Fibroblast of skin of abdomen (primary cell): ENCODE results near the gene UTS2. TPM values are rescaled to one million over a fixed set of nuclear protein-coding genes. Genes with fewer than 3 reads are reported as not detected.

ENCODE experiments used
- DNase-seq: peaks from one replicate; pipeline ENCODE4 v3.0.0-alpha.2; 2013
- polyA plus RNA-seq, 2 experiments: library from polyadenylated mRNA; unstranded; fragments of 120-200 nt; gene quantifications; one replicate each; pipeline ENCODE4 v1.2.1, GENCODE V29; 2013; ENCODE audit not compliant: insufficient read length in 2 of 2

Gene UTS2, protein sequence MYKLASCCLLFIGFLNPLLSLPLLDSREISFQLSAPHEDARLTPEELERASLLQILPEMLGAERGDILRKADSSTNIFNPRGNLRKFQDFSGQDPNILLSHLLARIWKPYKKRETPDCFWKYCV
- not detected for polyA plus RNA-seq (2013, experiment 1 of 2; ENCODE audit: insufficient read length)
- not detected for polyA plus RNA-seq (2013, experiment 2 of 2; ENCODE audit: insufficient read length)

- no peak for DNase-seq
Observed at GRCh38 chr1:7852804-7853683, at the start of gene UTS2. Gene UTS2, minus strand, starts transcription at chr1:7853065. Its CDS starts 62 bp downstream, at chr1:7853003.

DNA sequence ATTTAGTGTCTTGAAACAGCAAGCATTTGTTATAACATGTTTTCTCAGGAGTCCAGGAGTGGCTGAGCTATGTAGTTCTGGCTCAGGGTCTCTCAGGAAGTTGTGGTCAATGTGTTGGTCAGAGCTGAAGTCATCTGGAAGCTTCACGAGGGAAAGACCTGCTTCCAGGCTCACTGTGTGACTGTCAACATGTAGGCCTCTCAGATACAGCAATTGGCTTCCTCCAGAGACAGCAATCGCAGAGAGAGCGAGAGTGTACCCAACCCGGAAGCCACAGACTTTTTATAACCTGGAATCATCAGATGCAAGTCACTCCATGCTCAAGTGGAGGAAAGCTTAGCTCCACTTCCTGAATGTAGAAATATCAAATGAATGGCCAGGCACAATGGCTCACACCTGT, 46.9 kb upstream of the UTS2 start:
- DNase-seq = no peak

DNA sequence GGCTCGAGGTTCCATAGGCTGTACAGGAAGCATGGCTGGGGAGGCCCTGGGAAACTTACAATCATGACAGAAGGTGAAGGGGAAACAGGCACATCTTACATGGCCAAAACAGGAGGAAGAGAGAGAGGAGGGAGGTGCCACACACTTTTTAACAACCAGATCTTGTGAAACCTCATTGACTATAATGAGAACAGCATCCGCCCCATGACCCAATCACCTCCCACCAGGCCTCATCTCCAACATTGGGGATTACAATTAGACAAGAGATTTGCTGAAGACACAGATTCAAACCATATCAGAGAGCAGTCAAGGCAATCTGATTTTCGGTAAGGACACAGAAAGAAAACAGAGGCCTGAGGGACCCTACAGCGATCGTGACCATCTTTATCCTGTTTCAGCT, 46.1 kb upstream of the UTS2 start:
- no peak for DNase-seq

DNA sequence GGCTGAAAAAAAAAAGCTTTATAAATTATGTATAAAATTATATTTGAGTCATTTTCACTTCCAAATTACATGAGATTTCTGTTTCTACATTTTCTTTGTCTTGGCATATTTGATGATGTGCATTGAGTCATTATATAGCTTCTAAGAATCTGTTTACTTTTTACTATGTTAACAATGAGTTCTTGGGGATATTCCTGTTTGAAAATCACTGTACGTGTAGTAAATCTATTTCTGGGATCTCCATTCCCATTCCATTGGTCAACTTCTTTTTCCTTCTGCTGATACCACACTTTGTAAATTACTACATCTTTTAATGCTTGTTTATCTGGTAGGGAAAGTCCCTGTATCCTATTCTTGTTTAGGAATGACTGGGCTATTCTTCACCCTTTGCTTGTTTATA, 44.1 kb upstream of the UTS2 start:
- DNase-seq = no peak

DNA sequence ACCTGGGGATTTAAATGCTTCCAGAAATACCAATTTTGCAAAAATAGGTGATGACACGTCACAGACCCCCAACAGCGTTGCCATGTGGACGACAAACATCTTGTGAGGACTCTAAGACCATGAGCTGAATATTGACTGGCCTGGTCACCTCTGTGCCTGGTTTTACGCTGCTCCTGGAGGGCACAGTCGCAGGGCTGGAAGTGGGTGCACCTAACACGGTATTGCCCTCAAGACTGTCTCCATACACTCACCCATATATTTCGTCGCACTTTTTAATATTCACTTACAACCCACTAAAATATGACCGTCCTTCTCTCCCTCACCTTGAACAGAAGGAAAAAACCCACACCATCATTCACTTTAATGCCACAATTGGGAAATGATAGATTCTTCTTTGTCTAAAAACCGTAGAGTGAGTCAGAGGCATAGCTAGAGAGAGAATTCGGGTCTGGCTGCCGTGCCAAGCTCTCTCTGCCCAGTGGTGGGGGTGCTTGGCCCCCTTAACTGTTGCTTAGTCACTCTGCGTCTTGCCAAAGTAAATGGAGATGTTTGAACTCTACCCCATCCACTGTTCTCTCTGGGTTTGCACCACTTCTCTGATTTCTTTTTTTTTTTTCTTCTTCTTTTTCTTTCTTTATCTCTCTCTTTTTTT, 40.8 kb upstream of the UTS2 start:
- peak; percentile 61 for DNase-seq

GRCh38 chr1:7891804-7892203, 38.9 kb upstream of the UTS2 start:
- DNase-seq = no peak

GRCh38 chr1:7890853-7891252, 38.0 kb upstream of the UTS2 start:
- no peak for DNase-seq

DNA sequence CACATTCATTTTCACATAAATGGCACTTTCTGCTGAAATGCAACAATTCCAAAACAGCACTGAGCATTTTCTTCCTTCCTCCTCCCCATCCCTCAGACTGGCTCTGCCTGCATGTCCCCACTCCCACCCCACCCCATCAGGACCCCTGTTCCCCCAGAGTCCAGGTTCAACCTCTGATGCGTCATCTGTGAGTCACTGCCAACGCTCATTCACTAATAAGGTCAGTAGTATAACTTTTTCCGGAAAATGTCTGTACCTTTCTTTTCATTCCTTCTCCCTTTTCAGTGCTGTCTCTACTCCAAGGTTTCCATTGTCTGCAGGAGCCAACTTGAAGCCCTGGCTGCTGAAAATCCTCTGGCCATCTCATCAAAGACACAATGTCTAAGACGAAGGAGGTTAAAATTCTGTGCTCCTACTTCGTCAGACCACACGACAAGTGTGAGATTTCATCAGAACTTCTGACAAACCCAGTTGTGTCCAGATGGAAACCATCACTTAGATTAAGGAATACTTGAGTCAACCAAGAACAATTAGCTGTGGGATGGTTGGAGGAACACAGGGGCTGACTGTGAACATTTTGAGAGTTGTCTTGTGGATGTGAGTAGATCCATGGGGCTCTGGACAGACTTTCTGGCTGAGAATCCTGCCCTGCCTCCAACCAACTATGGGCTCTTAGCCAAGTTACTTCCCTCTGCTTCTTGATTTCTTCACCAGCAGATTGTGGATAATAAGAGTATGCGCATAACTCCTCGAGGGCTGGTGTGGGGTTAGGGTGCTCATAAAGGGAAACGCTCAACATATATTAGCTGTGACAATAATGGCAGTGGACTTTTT, 35.6 kb upstream of the UTS2 start:
- DNase-seq = peak; percentile 41

DNA sequence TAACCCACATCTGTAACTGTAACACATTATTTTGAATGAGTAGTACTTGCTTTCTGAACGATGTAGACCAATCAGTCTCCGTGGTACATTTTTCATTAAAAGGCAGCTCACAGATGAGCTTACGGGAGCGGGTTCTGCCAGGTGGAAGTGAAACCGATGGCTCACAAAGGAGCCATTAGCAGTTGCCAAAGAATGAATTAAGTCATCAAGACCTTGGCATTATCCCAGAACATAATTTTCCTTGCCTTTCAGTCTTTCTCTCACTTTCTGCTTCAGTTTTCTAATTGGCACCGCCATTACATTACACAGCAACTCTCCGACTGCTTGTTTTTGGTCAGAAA, 33.5 kb upstream of the UTS2 start:
- DNase-seq = no peak

GRCh38 chr1:7885513-7886404, 32.9 kb upstream of the UTS2 start:
- no peak for DNase-seq

DNA sequence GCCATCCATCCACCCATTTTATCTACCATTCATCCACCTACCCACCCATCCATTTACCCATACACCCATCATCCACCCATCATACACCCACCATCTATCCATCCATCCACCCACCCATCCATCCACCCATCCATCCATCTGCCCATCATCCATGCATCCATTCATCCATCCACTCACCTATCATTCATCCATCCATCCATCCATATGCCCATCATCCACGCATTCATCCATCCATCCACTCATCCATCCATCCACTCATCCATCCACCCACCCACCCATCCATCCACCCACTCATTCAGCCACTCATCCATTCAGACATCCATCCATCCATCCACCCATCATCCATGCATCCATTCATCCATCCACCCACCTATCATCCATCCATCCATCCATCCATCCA, 31.9 kb upstream of the UTS2 start:
- no peak for DNase-seq

DNA sequence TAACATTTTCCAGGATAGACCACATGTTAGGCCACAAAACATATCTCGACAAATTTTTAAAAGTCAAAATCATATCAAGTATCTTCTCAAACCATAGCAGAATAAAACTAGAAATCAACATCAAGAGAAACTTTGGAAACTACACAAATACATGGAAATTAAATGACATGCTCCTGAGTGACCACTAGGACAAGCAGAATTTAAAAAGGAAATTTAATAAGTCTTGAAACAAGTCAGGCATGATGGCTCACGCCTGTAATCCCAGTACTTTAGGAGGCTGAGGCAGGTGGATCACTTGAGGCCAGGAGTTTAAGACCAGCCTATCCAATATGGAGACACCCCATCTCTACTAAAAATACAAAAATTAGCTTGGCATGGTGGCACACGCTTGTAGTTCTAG, 26.4 kb upstream of the UTS2 start:
- DNase-seq = no peak

DNA sequence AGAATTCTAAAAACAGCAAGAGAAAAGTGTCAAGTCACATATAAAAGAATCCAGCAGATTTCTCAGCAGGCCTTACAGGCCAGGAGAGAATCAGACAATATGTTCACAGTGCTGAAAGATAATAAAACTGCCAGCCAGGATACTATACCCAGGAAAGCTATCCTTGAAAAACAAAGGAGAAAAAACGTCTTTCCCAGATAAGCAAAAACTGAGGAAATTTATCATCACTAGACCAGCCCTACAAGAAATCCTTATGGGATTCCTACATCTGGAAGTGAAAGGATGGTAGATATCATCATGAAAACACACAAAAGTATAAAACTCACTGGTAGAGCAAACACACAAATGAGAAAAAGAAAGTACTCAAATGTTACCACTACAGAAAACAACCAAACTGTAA, 25.2 kb upstream of the UTS2 start:
- no peak for DNase-seq

DNA sequence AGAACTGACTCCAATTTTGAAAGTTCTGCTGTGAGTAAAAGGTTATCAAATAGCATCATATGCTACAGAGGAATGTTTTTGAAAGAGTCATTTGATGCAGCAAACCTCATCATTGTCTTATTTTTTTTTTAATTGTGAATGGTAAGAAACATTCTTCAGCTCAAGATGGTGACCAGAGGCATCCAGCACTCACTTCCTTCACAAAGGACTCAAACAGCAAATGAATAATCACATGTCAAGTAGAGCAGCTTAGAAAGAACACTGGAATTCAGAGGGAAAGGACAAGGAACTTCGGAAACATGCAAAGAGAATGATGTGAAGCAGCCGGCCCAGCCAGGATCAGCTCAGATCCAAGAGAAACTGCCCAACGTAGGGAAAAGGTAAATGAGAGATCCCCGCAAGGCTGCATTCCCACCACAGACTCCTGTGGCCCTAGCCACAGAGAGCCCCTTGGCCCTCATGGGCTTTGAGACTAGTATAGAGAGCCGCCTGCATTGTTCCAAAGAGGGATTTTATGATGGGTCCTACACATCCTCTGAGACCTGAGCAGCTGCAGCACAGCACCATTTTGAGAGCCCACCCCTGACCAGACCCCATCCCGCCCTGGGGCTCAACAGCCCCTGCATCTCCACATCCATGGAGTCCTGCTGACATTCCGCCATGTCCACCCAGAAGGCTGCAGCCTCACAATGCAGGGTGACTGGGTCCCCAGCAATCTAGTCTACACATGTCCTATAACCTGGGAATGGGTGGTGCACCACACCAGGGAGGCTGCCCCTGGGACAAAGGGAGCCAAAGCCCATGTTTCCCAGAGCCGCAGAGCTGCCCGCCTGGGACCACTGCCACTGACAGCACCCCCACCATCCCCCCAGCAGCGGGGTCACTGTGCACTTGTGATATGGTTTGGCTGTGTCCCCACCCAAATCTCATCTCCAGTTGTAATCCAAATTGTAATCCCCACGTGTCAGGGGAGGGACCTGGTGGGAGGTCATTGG, 21.2 kb upstream of the UTS2 start:
- no peak for DNase-seq

- DNase-seq = no peak
Observed at GRCh38 chr1:7871136-7871535, 18.3 kb upstream of the UTS2 start.

- no peak for DNase-seq
Observed at GRCh38 chr1:7869136-7869920, 16.5 kb upstream of the UTS2 start.

DNA sequence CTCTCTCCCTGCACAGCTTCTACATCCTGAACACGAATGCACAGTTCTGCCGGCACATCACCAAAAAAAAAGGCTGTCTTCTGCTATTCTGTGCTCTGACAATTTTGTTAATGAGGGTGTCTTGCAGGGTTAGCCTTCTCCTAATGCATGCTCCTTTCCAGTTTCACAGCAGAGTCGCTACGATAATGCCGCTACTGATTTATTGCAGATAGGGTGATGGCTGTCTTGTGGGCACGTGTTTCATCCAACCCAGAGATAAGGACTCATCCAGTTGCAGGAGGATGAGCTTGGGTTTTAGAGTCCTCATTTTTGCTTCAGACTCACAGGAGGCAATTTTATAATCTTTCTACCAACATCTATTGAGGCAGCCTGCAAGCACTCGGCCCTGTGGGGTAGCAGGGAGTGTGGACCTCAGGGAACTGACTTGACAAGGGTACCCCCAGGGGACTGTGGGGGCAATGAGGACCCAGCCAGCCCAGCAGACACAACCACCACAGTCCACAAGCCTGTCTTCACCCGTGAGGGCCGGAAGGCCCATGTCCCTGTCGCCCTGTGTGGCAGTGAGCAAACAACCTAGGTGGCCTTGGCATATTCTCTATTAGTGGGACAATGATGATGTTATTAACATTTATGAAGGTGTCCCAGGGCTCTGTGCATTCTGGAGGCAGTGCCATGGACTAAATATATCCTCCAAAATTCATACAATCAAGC, 15.4 kb upstream of the UTS2 start:
- DNase-seq = no peak

DNA sequence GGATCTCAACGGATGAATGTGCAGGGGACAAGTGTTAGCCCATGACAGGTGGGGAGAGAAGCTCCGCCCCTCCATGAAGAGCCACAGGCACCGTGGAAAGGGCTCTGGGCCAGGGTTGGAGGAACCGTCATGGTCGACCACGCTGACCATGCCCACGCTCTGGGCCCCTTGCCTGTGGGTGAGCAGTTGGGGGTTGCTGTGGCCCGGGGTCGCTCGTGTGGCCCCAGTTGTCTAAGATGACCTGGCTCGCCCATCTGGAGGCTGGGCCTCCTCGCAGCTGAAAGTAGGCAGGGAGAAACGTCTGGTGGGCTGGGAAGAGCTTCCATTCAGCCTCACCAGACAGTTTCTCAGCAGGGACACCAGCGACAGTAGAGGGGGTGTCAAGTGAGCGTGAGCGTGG, 13.1 kb upstream of the UTS2 start:
- DNase-seq = no peak

- no peak for DNase-seq
Observed at GRCh38 chr1:7863756-7864328, 11.0 kb upstream of the UTS2 start.
